HUES48 (cell line): Measurements from ENCODE around the gene CD48.
A peak's percentile ranks its signal among the peaks of the same experiment; 100 is the strongest.

Experiments used
- H3K27ac ChIP-seq: one replicate; pipeline ENCODE4 v1.7.0; 2013; ENCODE audit warnings: low read depth, low read length, inconsistent platforms
- H3K27me3 ChIP-seq: 2 replicates; pipeline ENCODE4 v1.6.1; 2013; ENCODE audit warnings: mild to moderate bottlenecking, low read length; ENCODE audit not compliant: control insufficient read depth, insufficient read depth
- H3K36me3 ChIP-seq: 2 replicates; pipeline ENCODE4 v1.6.1; 2013; ENCODE audit warnings: low read length; ENCODE audit not compliant: control insufficient read depth, insufficient read depth
- H3K4me1 ChIP-seq: 2 replicates; pipeline ENCODE4 v1.6.1; 2013; ENCODE audit warnings: mild to moderate bottlenecking, low read length; ENCODE audit not compliant: control insufficient read depth, insufficient read depth
- H3K4me3 ChIP-seq: 2 replicates; pipeline ENCODE4 v1.5.1; 2013; ENCODE audit warnings: mild to moderate bottlenecking, low read depth, low read length
- H3K9ac ChIP-seq: 2 replicates; pipeline ENCODE4 v1.6.1; 2013; ENCODE audit warnings: mild to moderate bottlenecking, low read depth, low read length, moderate library complexity
- H3K9me3 ChIP-seq: 2 replicates; pipeline ENCODE4 v1.6.1; 2013; ENCODE audit warnings: low read length; ENCODE audit not compliant: control insufficient read depth, insufficient read depth

CD48 gene

DNA sequence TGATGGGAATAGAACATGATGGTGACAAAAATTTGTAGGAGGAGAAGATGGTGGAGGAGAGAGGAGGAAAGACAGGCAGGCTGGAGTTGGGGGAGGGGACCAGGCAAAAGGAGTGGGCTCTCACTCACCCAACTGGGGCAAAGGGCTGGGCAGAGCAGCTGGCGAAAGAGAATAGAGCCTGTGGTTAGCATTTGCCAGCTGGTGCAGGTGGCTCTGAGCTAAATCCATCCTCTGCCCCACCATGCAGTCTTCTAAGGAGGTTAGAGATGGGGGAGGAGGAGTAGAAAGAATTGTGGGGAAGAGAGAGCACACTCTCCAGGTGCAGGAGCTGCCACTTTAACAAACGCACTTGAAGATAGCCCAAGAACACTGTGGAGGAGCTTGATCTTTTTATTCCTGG, 37.2 kb downstream of the CD48 start:
- peaks cover 54% of the 10 kb centered on the region for H3K4me1 ChIP-seq
- H3K27ac ChIP-seq, result no peak overlapping the region
- no peak overlapping the region for H3K4me3 ChIP-seq
- H3K9me3 ChIP-seq, result peaks cover 6% of the 10 kb centered on the region
- H3K9ac ChIP-seq, result no peak overlapping the region
- H3K36me3 ChIP-seq, result no peaks in the 10 kb centered on the region
- H3K27me3 ChIP-seq, result no peaks in the 10 kb centered on the region

DNA sequence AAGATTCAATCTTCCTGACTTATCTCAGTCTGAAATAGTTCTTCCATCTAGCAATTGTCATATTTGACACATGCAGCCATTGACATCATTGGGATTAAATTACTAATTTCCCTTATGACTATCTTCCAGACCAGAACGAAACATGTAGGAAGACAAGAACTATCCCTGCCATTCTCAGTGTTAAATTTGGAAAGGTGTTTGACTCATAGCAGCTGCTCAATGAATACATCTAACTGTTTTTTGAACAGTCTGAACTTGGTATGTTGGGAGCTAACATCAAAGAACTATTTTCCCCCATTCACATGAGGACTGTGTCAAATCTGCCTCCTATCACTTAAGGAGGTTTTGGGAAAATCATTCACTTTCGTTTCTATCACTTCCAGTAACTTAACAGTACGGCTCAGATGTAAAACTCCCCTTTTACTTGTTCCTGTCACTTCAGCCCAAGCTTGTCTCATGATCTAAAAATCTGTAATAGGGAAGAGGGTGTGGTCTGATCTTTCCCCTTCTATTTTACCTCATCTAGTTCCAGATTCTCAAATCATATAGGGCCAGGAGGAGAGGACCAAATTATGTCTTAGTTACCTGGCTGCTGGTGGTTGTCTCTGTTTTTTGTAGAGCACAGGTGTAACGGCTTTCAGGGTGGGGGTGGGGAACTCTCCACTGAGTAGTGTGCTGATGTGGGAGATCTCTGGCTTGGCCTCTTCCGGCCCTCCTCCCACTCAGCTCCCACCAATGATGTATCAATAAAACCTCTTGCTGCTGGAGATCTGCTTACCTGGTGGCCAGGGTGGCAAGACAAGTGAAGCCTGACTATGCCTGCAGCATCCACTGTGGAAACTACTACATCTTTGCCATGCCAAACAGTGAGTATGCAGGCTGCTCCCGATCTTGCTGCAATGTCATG, 38.6 kb downstream of the CD48 start:
- H3K9ac ChIP-seq, result peak overlapping the region; percentile 15; the same call in 1 of the 2 replicates
- no peaks in the 10 kb centered on the region for H3K27me3 ChIP-seq
- H3K36me3 ChIP-seq, result no peaks in the 10 kb centered on the region
- peaks cover 16% of the 10 kb centered on the region for H3K9me3 ChIP-seq
- peak overlapping the region; percentile 25 for H3K4me3 ChIP-seq
- peak overlapping the region; percentile 89 for H3K27ac ChIP-seq
- peaks cover 54% of the 10 kb centered on the region for H3K4me1 ChIP-seq

DNA sequence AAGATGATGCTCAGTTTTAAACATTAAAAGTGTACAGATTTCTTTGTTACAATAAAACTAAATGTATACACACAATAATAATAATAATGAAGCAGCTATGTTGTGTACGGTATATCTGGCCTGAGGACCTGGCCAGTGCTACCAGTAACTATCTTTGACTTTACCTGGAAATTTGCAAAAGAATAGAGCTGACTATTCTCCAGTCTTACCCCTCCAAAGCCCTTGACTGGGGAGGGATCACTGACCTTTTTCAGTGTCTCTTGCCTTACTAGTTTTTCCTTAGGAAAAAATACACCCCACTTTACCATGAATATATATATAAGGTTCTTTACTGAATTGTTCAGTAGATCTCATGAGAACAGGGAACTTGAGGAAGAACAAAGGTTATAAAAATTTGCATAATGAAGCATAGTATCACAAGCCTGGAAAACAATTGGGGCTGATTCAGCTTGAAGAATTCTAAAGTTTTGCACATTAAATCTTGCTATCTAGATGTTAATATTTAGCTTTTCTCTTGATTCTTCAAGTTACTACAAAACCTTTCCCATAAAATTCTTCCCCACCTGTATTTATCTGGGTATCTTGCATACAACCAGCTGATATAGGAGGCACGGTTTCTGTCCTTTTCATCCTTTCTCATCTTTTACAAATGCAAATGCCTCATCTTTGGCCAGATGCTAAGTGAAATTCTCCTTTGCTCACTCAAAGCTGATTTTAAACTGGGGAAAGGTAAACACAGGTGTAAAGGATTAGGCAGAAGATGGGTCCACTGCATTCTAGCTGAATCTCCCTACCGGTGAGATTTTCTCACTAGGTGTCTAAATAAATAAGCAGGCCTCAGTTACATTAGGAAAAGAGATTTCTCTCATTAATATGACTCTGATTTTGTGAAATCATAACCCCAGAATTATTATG, 39.8 kb downstream of the CD48 start:
- Histone ChIP-seq H3K4me3 (peak overlapping the region; percentile 25), H3K9me3 (peaks cover 16% of the 10 kb centered on the region), H3K36me3 (no peaks in the 10 kb centered on the region), H3K9ac (no peak overlapping the region), H3K27me3 (no peaks in the 10 kb centered on the region), H3K27ac (peak overlapping the region; percentile 89), H3K4me1 (peaks cover 54% of the 10 kb centered on the region)

DNA sequence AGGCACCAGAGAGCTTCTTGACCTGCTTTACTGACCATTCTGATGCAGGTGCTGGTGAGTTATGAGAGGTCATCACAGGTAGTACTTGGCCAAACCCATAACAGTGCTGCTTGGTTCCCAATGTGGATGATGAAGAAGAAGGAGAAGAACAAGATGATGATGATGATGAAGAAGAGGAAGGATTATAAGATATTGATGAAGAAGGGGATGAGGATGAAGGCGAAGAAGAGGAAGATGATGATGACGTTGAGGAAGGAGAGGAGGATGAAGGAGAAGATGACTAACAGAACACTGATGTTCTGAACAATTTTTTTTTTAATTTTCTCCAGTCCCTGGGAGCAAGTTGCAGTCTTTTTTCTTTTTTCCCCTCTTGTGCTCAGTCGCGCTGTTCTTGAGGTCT, 40.9 kb downstream of the CD48 start:
- Histone ChIP-seq H3K9ac (no peak overlapping the region; the same call in 1 of the 2 replicates), H3K27ac (peak overlapping the region; percentile 89), H3K4me1 (peaks cover 54% of the 10 kb centered on the region), H3K36me3 (no peaks in the 10 kb centered on the region), H3K4me3 (no peak overlapping the region), H3K27me3 (no peaks in the 10 kb centered on the region), H3K9me3 (peaks cover 16% of the 10 kb centered on the region)

DNA sequence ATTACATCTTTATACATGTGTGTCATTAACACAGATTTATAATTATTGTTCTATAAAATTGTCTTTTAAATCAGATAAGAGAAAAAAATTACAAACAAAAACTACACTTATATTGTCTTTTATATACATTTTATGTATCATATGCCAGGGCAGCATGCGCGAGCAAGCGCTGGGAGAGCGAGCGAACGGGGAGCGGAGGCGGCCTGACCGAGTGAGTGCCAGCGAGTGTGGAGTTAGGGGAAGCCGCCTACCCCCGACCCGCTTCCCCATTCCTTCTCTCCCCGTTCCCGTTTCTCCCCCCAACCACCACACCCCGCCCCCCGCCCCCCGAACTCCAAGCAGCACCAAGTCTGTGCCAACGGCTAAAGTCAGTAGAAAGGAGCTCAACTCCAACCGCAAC, 41.8 kb downstream of the CD48 start:
- Histone ChIP-seq H3K9ac (no peak overlapping the region), H3K36me3 (no peaks in the 10 kb centered on the region), H3K4me3 (no peak overlapping the region), H3K9me3 (peaks cover 16% of the 10 kb centered on the region), H3K27me3 (no peaks in the 10 kb centered on the region), H3K27ac (no peak overlapping the region), H3K4me1 (peaks cover 54% of the 10 kb centered on the region)

DNA sequence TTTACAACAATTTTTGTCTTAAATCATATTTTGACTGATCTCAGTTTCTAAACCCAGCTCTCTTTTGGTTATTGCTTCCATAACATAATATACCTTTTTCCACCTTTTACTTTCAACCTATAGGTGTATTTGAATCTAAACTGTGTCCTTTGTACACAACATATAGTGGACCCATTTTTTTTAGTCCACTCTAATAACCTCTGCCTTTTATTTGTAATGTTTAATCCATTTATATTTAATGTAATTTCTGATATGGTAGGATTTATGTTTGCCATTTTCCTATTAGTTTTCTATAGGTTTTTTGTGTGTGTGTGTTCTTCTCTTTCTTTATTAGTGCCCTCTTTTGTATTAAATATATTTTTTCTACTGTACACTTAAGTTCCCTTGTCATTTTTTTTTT, 42.3 kb downstream of the CD48 start:
- no peaks in the 10 kb centered on the region for H3K36me3 ChIP-seq
- H3K4me3 ChIP-seq, result no peak overlapping the region
- no peak overlapping the region for H3K27ac ChIP-seq
- H3K27me3 ChIP-seq, result no peaks in the 10 kb centered on the region
- H3K4me1 ChIP-seq, result peaks cover 48% of the 10 kb centered on the region
- H3K9ac ChIP-seq, result no peak overlapping the region
- peaks cover 16% of the 10 kb centered on the region for H3K9me3 ChIP-seq

DNA sequence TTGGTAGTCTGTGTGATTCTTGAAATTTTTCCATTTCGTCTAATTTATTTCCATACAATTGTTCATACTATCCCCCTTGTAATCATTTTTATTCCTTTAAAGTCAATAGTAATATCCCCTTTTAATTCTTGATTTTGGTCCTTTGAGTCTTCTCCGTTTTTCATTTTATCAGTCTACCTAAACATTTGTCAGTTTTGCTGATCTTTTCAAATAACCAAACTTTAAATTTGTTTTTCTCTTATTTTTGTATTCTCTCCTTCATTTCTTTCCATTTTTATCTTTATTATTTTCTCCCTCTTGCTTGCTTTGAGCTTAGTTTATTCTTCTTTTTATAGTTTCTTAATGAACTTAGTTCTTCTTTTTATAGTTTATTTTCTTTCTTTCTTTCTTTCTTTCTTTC, 43.7 kb downstream of the CD48 start:
- H3K27me3 ChIP-seq, result no peaks in the 10 kb centered on the region
- no peak overlapping the region for H3K9ac ChIP-seq
- no peak overlapping the region for H3K27ac ChIP-seq
- peaks cover 16% of the 10 kb centered on the region for H3K9me3 ChIP-seq
- H3K36me3 ChIP-seq, result no peaks in the 10 kb centered on the region
- peaks cover 35% of the 10 kb centered on the region for H3K4me1 ChIP-seq
- no peak overlapping the region for H3K4me3 ChIP-seq

DNA sequence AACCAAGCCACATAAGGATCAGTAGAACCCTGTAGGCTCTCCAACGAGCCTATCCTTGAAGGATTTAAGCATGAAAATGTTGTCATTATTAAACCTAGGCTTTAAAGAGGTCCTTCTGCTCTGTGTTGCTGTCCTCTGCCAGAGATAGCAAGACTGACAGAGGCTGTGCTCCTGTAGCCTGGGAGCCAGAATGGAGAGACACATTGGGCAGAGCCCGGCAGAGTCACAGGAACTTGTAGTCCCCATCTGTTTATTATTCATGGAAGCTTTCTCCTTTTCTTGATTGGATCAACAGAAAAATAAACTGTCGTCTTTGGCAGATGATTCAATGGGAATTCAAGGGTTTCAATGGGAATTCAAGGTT, 45.6 kb downstream of the CD48 start:
- H3K27ac ChIP-seq, result peak overlapping the region; percentile 93
- no peak overlapping the region; the same call in 1 of the 2 replicates for H3K4me3 ChIP-seq
- no peak overlapping the region for H3K9ac ChIP-seq
- H3K4me1 ChIP-seq, result peaks cover 16% of the 10 kb centered on the region
- peaks cover 16% of the 10 kb centered on the region for H3K9me3 ChIP-seq
- H3K27me3 ChIP-seq, result no peaks in the 10 kb centered on the region
- H3K36me3 ChIP-seq, result no peaks in the 10 kb centered on the region

DNA sequence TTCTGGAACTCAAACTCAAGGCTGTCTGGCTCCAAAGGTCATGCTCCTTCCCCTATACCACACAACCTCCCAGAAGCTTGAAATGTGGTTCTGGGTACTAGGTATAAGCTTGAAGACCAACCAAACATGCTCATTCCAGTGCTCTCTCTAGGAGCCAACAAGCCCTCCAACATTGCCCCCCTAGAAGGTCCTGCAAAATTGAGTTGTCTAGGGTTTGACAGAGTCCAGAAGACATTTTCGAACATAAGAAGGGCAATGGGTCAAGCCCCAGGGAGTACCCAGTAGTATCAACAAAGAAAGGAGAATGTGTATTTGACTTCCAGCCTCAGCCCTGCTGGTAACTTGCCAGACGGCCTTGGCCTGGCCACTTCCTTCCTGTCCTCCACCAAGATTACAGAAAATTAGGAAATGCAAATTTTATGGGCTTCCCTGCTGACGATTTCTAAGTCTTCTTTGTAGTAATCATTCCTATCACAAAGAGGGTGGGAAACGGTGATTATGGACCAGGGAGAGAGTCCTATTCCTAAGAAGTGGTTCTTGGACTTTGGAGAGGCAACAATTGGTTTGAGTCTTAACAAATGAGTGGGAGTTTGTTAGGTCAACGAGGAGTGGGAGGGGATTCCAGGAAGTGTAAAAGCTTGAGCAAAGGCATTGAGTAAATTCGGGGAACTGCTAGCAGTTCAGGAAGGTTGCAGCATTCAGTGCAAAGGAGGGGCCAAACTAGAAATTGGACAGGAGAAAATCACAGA, 46.1 kb downstream of the CD48 start:
- peak overlapping the region; percentile 93 for H3K27ac ChIP-seq
- no peak overlapping the region for H3K9ac ChIP-seq
- no peaks in the 10 kb centered on the region for H3K27me3 ChIP-seq
- H3K9me3 ChIP-seq, result peaks cover 16% of the 10 kb centered on the region
- no peak overlapping the region for H3K4me3 ChIP-seq
- peaks cover 11% of the 10 kb centered on the region for H3K4me1 ChIP-seq
- no peaks in the 10 kb centered on the region for H3K36me3 ChIP-seq

DNA sequence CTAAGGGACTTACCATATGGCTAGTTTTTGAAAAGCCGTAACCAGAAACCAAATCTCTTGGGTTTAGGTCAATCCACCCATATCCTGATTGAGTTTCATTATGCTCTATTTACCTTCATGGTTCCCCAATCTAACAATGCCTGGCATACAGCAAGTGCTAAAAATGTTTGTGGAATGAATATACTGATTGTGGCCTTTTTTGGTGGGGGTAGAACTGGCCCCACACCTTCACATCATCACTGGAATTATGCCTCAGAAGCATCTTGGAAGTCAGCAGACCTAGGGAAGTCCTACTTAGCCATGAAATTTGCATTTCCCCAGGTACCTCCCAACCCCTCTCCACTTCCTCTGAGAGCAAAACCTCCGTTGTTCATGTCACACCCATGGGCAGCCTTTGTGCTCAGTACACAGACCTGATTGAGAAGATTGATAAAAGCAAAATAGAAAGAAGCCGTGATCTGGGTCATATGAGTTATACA, 47.0 kb downstream of the CD48 start:
- no peak overlapping the region for H3K4me3 ChIP-seq
- H3K27ac ChIP-seq, result peak overlapping the region; percentile 93
- H3K36me3 ChIP-seq, result no peaks in the 10 kb centered on the region
- no peak overlapping the region for H3K9ac ChIP-seq
- H3K4me1 ChIP-seq, result peaks cover 10% of the 10 kb centered on the region
- H3K27me3 ChIP-seq, result no peaks in the 10 kb centered on the region
- H3K9me3 ChIP-seq, result peaks cover 12% of the 10 kb centered on the region
